Thyroid gland (tissue), 4 donors: Measurements from ENCODE around the gene LEP.

Experiments
- CTCF ChIP-seq, 6 experiments: fragments of 200-600 bp in 3 of 6; fragments of 450-650 bp in 3 of 6; sonication (generic) in 3 of 6; IDR thresholded peaks; one replicate each; pipeline ENCODE4 v1.5.1; 2016 to 2019; ENCODE audit warnings: antibody characterized with exemption in 6 of 6, mild to moderate bottlenecking in 2 of 6, inconsistent platforms in 1 of 6, moderate library complexity in 1 of 6
- POLR2A ChIP-seq, 2 donors: fragments of 450-650 bp; IDR thresholded peaks; one replicate each; pipeline ENCODE4 v1.6.1; 2017; ENCODE audit warnings: antibody characterized with exemption in 2 of 2, mild to moderate bottlenecking in 2 of 2, moderate library complexity in 1 of 2

GRCh38 chr7:128197989-128198580 lies 43.0 kb upstream of the LEP start:
- TF ChIP-seq POLR2A (IDR thresholded peaks at IDR 0.05) (no peak), CTCF (IDR thresholded peaks at IDR 0.05) (no peak)
